Measurements from ENCODE around the gene CPN2.

DNA sequence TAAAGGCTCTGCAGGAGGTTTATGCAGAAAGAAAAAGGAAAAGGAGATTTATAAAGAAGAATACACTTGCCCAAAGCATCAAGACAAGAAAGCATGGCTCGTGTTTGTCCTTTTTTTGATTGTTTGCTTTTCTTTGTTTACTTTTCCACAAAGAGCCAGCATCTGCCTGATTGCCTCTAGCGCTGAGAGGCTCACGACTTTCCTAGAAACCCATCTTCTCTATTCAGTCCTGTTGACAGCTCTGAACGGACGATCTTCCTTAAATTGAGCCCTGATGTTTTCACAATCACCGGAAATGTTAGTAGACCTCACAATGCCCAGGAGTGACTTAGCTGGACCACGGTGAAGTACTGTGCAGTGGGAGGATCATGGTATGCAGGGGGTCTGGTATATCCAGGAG, 35.5 kb upstream of the CPN2 start:
- no peak for TF ChIP-seq GATA2 (IDR thresholded peaks at IDR 0.05; ENCODE audit: low read depth, low read length)
- TF ChIP-seq GATA3 (IDR thresholded peaks at IDR 0.05; ENCODE audit: low read depth, low read length) = no peak
